HepG2 (cell line): ENCODE measurements around the gene CCL22. TPM values are rescaled to one million over a fixed set of nuclear protein-coding genes. Genes with fewer than 3 reads are reported as not detected.

Experiments
- DMTF1 ChIP-seq: sonication (generic); formaldehyde crosslinking; IDR thresholded peaks from 2 replicates; pipeline ENCODE4 v1.4.0; 2020; ENCODE audit warnings: mild to moderate bottlenecking, missing genetic modification reagents
- DR1 ChIP-seq: sonication (generic); formaldehyde crosslinking; IDR thresholded peaks from 2 replicates; pipeline ENCODE4 v1.8.0; 2021; ENCODE audit warnings: mild to moderate bottlenecking, missing genetic modification reagents, inconsistent platforms
- HDAC2 ChIP-seq: sonication (generic); formaldehyde crosslinking; IDR thresholded peaks from 2 replicates; pipeline ENCODE4 v1.4.0; 2020; ENCODE audit warnings: missing genetic modification reagents
- MIER2 ChIP-seq: IDR thresholded peaks from 2 replicates; pipeline ENCODE4 v1.6.1; 2016; ENCODE audit warnings: missing biosample characterization, missing genetic modification reagents
- MZF1 ChIP-seq: sonication (generic); formaldehyde crosslinking; IDR thresholded peaks from 2 replicates; pipeline ENCODE4 v1.8.1; 2023; ENCODE audit warnings: mild to moderate bottlenecking, missing genetic modification reagents, borderline replicate concordance
- NR1H2 ChIP-seq: sonication (generic); formaldehyde crosslinking; IDR thresholded peaks from 2 replicates; pipeline ENCODE4 v1.8.1; 2022; ENCODE audit warnings: low read depth, missing genetic modification reagents, borderline replicate concordance
- SOX6 ChIP-seq, 2 experiments: fragments of 450-650 bp in 1 of 2; sonication (generic) in 1 of 2; formaldehyde crosslinking in 1 of 2; IDR thresholded peaks; 2 replicates each; pipeline versions ENCODE4 v1.4.0 to v1.6.1; 2017 to 2020; ENCODE audit warnings: antibody characterized with exemption in 1 of 2, mild to moderate bottlenecking in 1 of 2, missing genetic modification reagents in 1 of 2
- ZFYVE20 ChIP-seq: sonication (generic); formaldehyde crosslinking; IDR thresholded peaks from 2 replicates; pipeline ENCODE4 v1.8.0; 2023; ENCODE audit warnings: low read depth, mild to moderate bottlenecking, moderate library complexity, missing genetic modification reagents, borderline replicate concordance
- ZNF704 ChIP-seq: sonication (generic); formaldehyde crosslinking; IDR thresholded peaks from 2 replicates; pipeline ENCODE4 v1.8.1; 2023; ENCODE audit warnings: mild to moderate bottlenecking, inconsistent platforms, moderate library complexity, missing genetic modification reagents, borderline replicate concordance
- ZNF782 ChIP-seq: sonication (generic); formaldehyde crosslinking; IDR thresholded peaks from 2 replicates; pipeline ENCODE4 v1.4.0; 2020; ENCODE audit warnings: missing genetic modification reagents, mild to moderate bottlenecking, borderline replicate concordance
- polyA plus RNA-seq, 8 experiments: library from polyadenylated mRNA; depleted of rRNA in 3 of 8; stranded (reverse) in 7 of 8; unstranded in 1 of 8; fragments of >200 nt; fragmentation: Illumina TruSeq in 4 of 8; extraction: Trizol in 4 of 8; gene quantifications; 2 replicates each; pipeline versions ENCODE4 v1.2.1 to v1.2.3, GENCODE V29; 2011 to 2016; ENCODE audit warnings: low read depth in 4 of 8, missing spikeins in 1 of 8, mixed read lengths in 1 of 8; ENCODE audit not compliant: insufficient read depth in 1 of 8
- total RNA-seq, 5 experiments: library from RNA; depleted of rRNA; stranded (reverse); fragments of >200 nt; fragmentation: Illumina TruSeq; extraction: Trizol; gene quantifications; 2 replicates each; pipeline ENCODE4 v1.2.3, GENCODE V29; 2016; ENCODE audit warnings: low read depth in 1 of 5
- TF ChIP-seq, protein P1 (sequence below): sonication (generic); formaldehyde crosslinking; IDR thresholded peaks from 2 replicates; pipeline ENCODE4 v1.5.0; 2020; ENCODE audit warnings: mild to moderate bottlenecking, missing genetic modification reagents

Gene CCL22
- total and polyA plus RNA-seq, 2 of the 13 experiments (the other 11 are each of a cell fraction or from before 2014, with no cell fraction given) = not detected

DNA sequence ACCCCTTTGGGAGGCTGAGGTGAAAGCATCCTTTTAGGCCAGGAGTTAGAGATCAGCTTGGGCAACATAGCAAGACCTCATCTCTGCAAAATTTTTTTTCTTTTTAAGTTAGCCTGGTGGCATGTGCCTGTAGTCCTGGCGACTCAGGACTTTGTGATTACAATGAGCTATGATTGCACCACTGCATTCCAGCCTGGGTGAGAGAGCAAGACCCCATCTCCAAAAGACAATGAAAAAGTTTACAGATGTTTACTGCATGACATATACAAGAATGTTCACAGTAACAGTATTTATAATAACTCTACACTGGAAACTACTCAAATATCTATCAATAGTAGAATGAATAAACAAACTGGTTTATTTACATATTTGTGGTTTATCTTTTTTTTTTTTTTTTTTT is 33.1 kb upstream of the CCL22 start (continued):
- TF ChIP-seq ZNF704 (no peak), ZNF782 (CRISPR knock-in tag) (no peak), MZF1 (CRISPR knock-in tag) (no peak), ZFYVE20 (no peak), HDAC2 (CRISPR knock-in tag) (no peak), DR1 (no peak), MIER2 (CRISPR knock-in tag) (no peak), SOX6 (IDR thresholded peaks at IDR 0.05) (no peak), SOX6 (CRISPR knock-in tag; IDR thresholded peaks at IDR 0.05) (peak; percentile 27; the same call in 1 of the 2 replicates), NR1H2 (no peak), DMTF1 (CRISPR knock-in tag) (no peak)
- TF ChIP-seq, protein P1, sequence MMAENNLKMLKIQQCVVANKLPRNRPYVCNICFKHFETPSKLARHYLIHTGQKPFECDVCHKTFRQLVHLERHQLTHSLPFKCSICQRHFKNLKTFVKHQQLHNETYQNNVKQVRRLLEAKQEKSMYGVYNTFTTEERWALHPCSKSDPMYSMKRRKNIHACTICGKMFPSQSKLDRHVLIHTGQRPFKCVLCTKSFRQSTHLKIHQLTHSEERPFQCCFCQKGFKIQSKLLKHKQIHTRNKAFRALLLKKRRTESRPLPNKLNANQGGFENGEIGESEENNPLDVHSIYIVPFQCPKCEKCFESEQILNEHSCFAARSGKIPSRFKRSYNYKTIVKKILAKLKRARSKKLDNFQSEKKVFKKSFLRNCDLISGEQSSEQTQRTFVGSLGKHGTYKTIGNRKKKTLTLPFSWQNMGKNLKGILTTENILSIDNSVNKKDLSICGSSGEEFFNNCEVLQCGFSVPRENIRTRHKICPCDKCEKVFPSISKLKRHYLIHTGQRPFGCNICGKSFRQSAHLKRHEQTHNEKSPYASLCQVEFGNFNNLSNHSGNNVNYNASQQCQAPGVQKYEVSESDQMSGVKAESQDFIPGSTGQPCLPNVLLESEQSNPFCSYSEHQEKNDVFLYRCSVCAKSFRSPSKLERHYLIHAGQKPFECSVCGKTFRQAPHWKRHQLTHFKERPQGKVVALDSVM = no peak
